Endothelial cell of umbilical vein (primary cell): ENCODE results near the gene ABR. TPM values are rescaled to one million over a fixed set of nuclear protein-coding genes. Genes with fewer than 3 reads are reported as not detected.

ENCODE experiments used
- BruUV-seq: library from RNA; stranded (reverse); fragments of 400-500 nt; replicated peaks from 2 replicates; lab custom pipeline; 2021; lab: Mats Ljungman, UMichigan
- CTCF ChIA-PET: fragments of 300-600, 350-600 bp; sonication (Branson Sonifier 250); formaldehyde crosslinking; loops from one replicate; lab custom pipeline; 2021; ENCODE audit warnings: antibody characterized with exemption, inconsistent platforms; lab: Charles Lee
- POLR2A ChIA-PET: fragments of 300-600, 350-600 bp; sonication (Branson Sonifier 250); formaldehyde crosslinking; loops from one replicate; lab custom pipeline; 2021; ENCODE audit warnings: antibody characterized with exemption, inconsistent platforms; lab: Charles Lee
- DNase-seq: peaks from one replicate; pipeline ENCODE4 v3.0.0-alpha.2; 2011; ENCODE audit warnings: low read depth, low spot score
- FAIRE-seq: peaks from 2 replicates; lab custom pipeline; 2011; peaks lifted over from hg19 to GRCh38; lab: Jason Lieb, UNC
- H2AFZ ChIP-seq: 2 replicates; pipeline ENCODE4 v1.6.0; 2012; ENCODE audit warnings: low read depth, low read length, control low read depth, inconsistent platforms
- H3K27ac ChIP-seq: 2 replicates; pipeline ENCODE4 v1.5.1; 2011; ENCODE audit warnings: low read depth, mild to moderate bottlenecking, control low read depth, low read length, moderate library complexity; ENCODE audit not compliant: insufficient read depth
- H3K27me3 ChIP-seq, 2 experiments: 2 replicates each; pipeline versions ENCODE4 v1.6.0 to v1.6.1; 2011; ENCODE audit warnings: low read length in 2 of 2, mixed read lengths in 1 of 2; ENCODE audit not compliant: control insufficient read depth in 2 of 2, insufficient read depth in 2 of 2
- H3K36me3 ChIP-seq, 2 experiments: 2 replicates in 1 of 2; 3 replicates in 1 of 2; pipeline ENCODE4 v1.5.1; 2011; ENCODE audit warnings: low read length in 2 of 2, mild to moderate bottlenecking in 1 of 2, moderate library complexity in 1 of 2; ENCODE audit not compliant: control insufficient read depth in 2 of 2, insufficient read depth in 2 of 2; ENCODE audit errors: extremely low read depth in 1 of 2
- H3K4me1 ChIP-seq: 3 replicates; pipeline ENCODE4 v1.5.1; 2011; ENCODE audit warnings: mild to moderate bottlenecking, low read length; ENCODE audit not compliant: control insufficient read depth, insufficient read depth; ENCODE audit errors: extremely low read depth
- H3K4me2 ChIP-seq: 2 replicates; pipeline ENCODE4 v1.6.1; 2011; ENCODE audit warnings: low read length, control low read depth, mixed read lengths; ENCODE audit not compliant: insufficient read depth
- H3K4me3 ChIP-seq, 3 experiments: fragments of 200-600 bp in 1 of 3; sonication (generic), shearing (Covaris generic) in 1 of 3; replicated peaks in 1 of 3; 2 replicates each; pipeline ENCODE4 v1.5.1; 2011 to 2016; ENCODE audit warnings: control low read depth in 3 of 3, low read length in 3 of 3, mild to moderate bottlenecking in 2 of 3, inconsistent platforms in 1 of 3, low read depth in 1 of 3, moderate library complexity in 1 of 3; ENCODE audit not compliant: insufficient read depth in 1 of 3
- H3K79me2 ChIP-seq: 2 replicates; pipeline ENCODE4 v1.6.0; 2012; ENCODE audit warnings: low read length, inconsistent platforms; ENCODE audit not compliant: control insufficient read depth, insufficient read depth
- H3K9ac ChIP-seq: replicated peaks from 2 replicates; pipeline ENCODE3; 2011; ENCODE audit warnings: low read length, control low read depth; ENCODE audit not compliant: insufficient read depth; ENCODE audit errors: extremely low read depth
- H3K9me1 ChIP-seq: replicated peaks from 3 replicates; pipeline ENCODE4 v1.6.0; 2011; ENCODE audit warnings: mild to moderate bottlenecking, low read length; ENCODE audit not compliant: control insufficient read depth, insufficient read depth; ENCODE audit errors: extremely low read depth
- H3K9me3 ChIP-seq: replicated peaks from 2 replicates; pipeline ENCODE4 v1.5.1; 2012; ENCODE audit warnings: low read length, inconsistent platforms; ENCODE audit not compliant: control insufficient read depth, insufficient read depth
- H4K20me1 ChIP-seq: replicated peaks from 2 replicates; pipeline ENCODE3; 2011; ENCODE audit warnings: mild to moderate bottlenecking, low read length; ENCODE audit not compliant: control insufficient read depth, insufficient read depth; ENCODE audit errors: extremely low read depth
- CTCF ChIP-seq, 2 donors: IDR thresholded peaks; 1 replicate in 1 of 2; 2 replicates in 1 of 2; pipeline ENCODE4 v1.5.1; 2011; ENCODE audit warnings: low read length in 2 of 2, mild to moderate bottlenecking in 2 of 2, moderate library complexity in 2 of 2, control low read depth in 1 of 2, inconsistent platforms in 1 of 2, low read depth in 1 of 2; ENCODE audit not compliant: insufficient read depth in 1 of 2; ENCODE audit errors: extremely low read depth in 1 of 2
- EZH2 ChIP-seq: IDR thresholded peaks from 2 replicates; pipeline ENCODE4 v1.6.1; 2012; ENCODE audit warnings: borderline replicate concordance, low read depth, mild to moderate bottlenecking, moderate library complexity, low read length, inconsistent platforms; ENCODE audit not compliant: severe bottlenecking
- FOS ChIP-seq: IDR thresholded peaks from 2 replicates; pipeline ENCODE4 v1.6.1; 2011; ENCODE audit warnings: mild to moderate bottlenecking, low read length, moderate library complexity, borderline replicate concordance; ENCODE audit not compliant: insufficient read depth
- GATA2 ChIP-seq: IDR thresholded peaks from 2 replicates; pipeline ENCODE4 v1.7.0; 2011; ENCODE audit warnings: low read depth, mild to moderate bottlenecking, moderate library complexity, mixed read lengths, low read length; ENCODE audit not compliant: insufficient read length, insufficient read depth
- JUN ChIP-seq: IDR thresholded peaks from 2 replicates; pipeline ENCODE4 v1.6.1; 2011; ENCODE audit warnings: borderline replicate concordance, low read depth; ENCODE audit not compliant: insufficient read length, insufficient read depth
- MAX ChIP-seq: IDR thresholded peaks from 2 replicates; pipeline ENCODE4 v1.6.1; 2011; ENCODE audit not compliant: insufficient read depth, insufficient read length
- MYC ChIP-seq: IDR thresholded peaks from one replicate; pipeline ENCODE4 v1.6.1; 2011; ENCODE audit warnings: mild to moderate bottlenecking, low read depth, low read length
- POLR2A ChIP-seq: IDR thresholded peaks from 2 replicates; pipeline ENCODE4 v1.6.1; 2012; ENCODE audit warnings: low read depth, mild to moderate bottlenecking, control low read depth, low read length
- POLR2AphosphoS5 ChIP-seq: IDR thresholded peaks from 2 replicates; pipeline ENCODE4 v1.6.1; 2012; ENCODE audit warnings: low read depth, mild to moderate bottlenecking, control low read depth, low read length, moderate library complexity; ENCODE audit not compliant: insufficient read depth
- dilution Hi-C: fragments of 300-500 bp; cut with MboI; formaldehyde crosslinking; loops from one replicate; pipeline ENCODE4 v1.15.0; 2019; ENCODE audit warnings: low sequenced_read_pairs; ENCODE audit not compliant: extremely low pct_ligation_motif_present
- intact Hi-C: fragments of 100-400 bp; cut with micrococcal nuclease; formaldehyde crosslinking; loops from one replicate; pipeline ENCODE4 v1.10.0; 2022
- polyA plus RNA-seq, 4 experiments: library from polyadenylated mRNA; depleted of rRNA in 3 of 4; stranded (reverse) in 3 of 4; unstranded in 1 of 4; fragments of >200 nt; gene quantifications; 2 replicates each; pipeline versions ENCODE4 v1.2.1 to v1.2.3, GENCODE V29; 2011 to 2012; ENCODE audit warnings: missing spikeins in 1 of 4
- total RNA-seq: library from RNA; stranded (reverse); gene quantifications from 2 replicates; pipeline ENCODE4 v1.2.3, GENCODE V29; 2021

Gene ABR
- total and polyA plus RNA-seq, 2 donors (not counting 3 experiments of a cell fraction or from before 2014, with no cell fraction given): 83.5 to 96.8 TPM

GRCh38 chr17:1055231-1055630 lies 124.5 kb downstream of the ABR start:
- Histone ChIP-seq H3K9me1 (no peaks in the 10 kb centered on the region), H4K20me1 (no peaks in the 10 kb centered on the region), H3K27ac (no peak overlapping the region), H3K79me2 (no peaks in the 10 kb centered on the region), H3K4me3 (no peak overlapping the region), H3K27me3 (no peaks in the 10 kb centered on the region), H3K4me2 (no peak overlapping the region), H3K9me3 (no peaks in the 10 kb centered on the region), H3K9ac (no peak overlapping the region), H3K4me1 (no peaks in the 10 kb centered on the region), H2AFZ (no peak overlapping the region), H3K36me3 (peaks cover 3 to 17% of the 10 kb centered on the region in 2 experiments)
- ChIA-PET POLR2A (no interaction called here), CTCF (interaction anchor here (1.2 to 6.0 kb wide), 17 partner anchors 8 to 274 kb away, joined by 3 to 265 read pairs (median 15); partner anchors contain the start of genes ABR, GLOD4, MRM3 and NXN)
- BruUV-seq: no TSS peak
- dilution Hi-C loops (no loop called here), intact Hi-C loops (no loop called here)
- FAIRE-seq: no peak
- no peak for DNase-seq
- no peak for TF ChIP-seq MAX
- no peak for TF ChIP-seq FOS
- TF ChIP-seq JUN: no peak
- TF ChIP-seq MYC: no peak

- POLR2A ChIA-PET: no interaction called here
- CTCF ChIA-PET: interaction anchor here (2.6 to 4.4 kb wide), 4 partner anchors 10 to 259 kb away, joined by 42 to 265 read pairs (median 66); no protein-coding TSS in a partner anchor
- dilution Hi-C loops: no loop called here
These were observed 125.1 kb downstream of the ABR start for GRCh38 chr17:1054656-1055055.

More at GRCh38 chr17:1054656-1055055, 125.1 kb downstream of the ABR start:
- Histone ChIP-seq H3K4me1 (no peaks in the 10 kb centered on the region), H4K20me1 (no peaks in the 10 kb centered on the region), H3K27ac (no peak overlapping the region), H3K36me3 (peaks cover 3 to 15% of the 10 kb centered on the region in 2 experiments), H3K9me1 (no peaks in the 10 kb centered on the region), H3K4me3 (no peak overlapping the region), H2AFZ (no peak overlapping the region), H3K4me2 (no peak overlapping the region), H3K9me3 (no peaks in the 10 kb centered on the region), H3K27me3 (no peaks in the 10 kb centered on the region), H3K9ac (no peak overlapping the region), H3K79me2 (no peaks in the 10 kb centered on the region)
- intact Hi-C loops: no loop called here
- no TSS peak for BruUV-seq
- no peak for TF ChIP-seq CTCF (IDR thresholded peaks at IDR 0.05; ENCODE audit: extremely low read depth in 1 of 2, insufficient read depth in 1 of 2, low read depth in 1 of 2, low read length in 2 of 2)
- no peak for TF ChIP-seq MYC
- TF ChIP-seq POLR2A: no peak
- no peak for TF ChIP-seq GATA2
- no peak for TF ChIP-seq EZH2
- no peak for TF ChIP-seq POLR2AphosphoS5
- TF ChIP-seq JUN: no peak
- no peak for TF ChIP-seq MAX
- no peak for TF ChIP-seq FOS
- no peak for DNase-seq
- no peak for FAIRE-seq
